SU-DHL-6 (cell line): ENCODE results near the gene TACSTD2.
"Not testable (repeated sequence)": the region's sequence is repeated elsewhere in the genome, so short reads cannot be mapped to it uniquely, and the experiment has no call there.

Source experiments
- EZH2phosphoT487 ChIP-seq: fragments of 200-600 bp; sonication (generic), shearing (Covaris generic); conservative IDR thresholded peaks from 2 replicates; pipeline ENCODE4 v1.6.1; 2018; ENCODE audit warnings: mild to moderate bottlenecking, antibody characterized with exemption, low read length, moderate library complexity, mixed read lengths
- TF ChIP-seq, protein P1 (sequence below): fragments of 200-600 bp; sonication (generic); IDR thresholded peaks from one replicate; pipeline ENCODE4 v1.5.1; 2017; ENCODE audit warnings: antibody characterized with exemption, mild to moderate bottlenecking, low read length, moderate library complexity; ENCODE audit not compliant: insufficient read depth, poor library complexity, severe bottlenecking

DNA sequence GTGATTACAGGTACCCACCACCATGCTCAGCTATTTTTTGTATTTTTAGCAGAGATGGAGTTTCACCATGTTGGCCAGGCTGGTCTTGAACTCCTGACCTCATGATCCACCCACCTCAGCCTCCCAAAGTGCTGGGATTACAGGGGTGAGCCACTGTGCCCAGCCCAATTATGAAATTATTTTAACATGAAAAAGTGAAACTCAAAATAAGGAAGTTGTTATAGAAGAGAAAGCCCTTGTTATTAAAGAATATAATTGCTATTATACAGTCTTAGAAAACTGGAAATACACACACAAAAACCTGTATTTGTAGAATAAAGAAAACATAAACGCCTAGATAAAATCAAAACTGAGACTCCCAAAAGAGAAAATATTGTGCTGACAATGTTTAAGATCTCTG lies 45.2 kb downstream of the TACSTD2 start:
- TF ChIP-seq, protein P1, sequence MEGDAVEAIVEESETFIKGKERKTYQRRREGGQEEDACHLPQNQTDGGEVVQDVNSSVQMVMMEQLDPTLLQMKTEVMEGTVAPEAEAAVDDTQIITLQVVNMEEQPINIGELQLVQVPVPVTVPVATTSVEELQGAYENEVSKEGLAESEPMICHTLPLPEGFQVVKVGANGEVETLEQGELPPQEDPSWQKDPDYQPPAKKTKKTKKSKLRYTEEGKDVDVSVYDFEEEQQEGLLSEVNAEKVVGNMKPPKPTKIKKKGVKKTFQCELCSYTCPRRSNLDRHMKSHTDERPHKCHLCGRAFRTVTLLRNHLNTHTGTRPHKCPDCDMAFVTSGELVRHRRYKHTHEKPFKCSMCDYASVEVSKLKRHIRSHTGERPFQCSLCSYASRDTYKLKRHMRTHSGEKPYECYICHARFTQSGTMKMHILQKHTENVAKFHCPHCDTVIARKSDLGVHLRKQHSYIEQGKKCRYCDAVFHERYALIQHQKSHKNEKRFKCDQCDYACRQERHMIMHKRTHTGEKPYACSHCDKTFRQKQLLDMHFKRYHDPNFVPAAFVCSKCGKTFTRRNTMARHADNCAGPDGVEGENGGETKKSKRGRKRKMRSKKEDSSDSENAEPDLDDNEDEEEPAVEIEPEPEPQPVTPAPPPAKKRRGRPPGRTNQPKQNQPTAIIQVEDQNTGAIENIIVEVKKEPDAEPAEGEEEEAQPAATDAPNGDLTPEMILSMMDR, result not testable (repeated sequence)
- TF ChIP-seq EZH2phosphoT487, result not testable (repeated sequence)
